Stimulated activated CD4-positive, alpha-beta T cell treated with anti-CD3 and anti-CD28 coated beads, TNF-alpha, amount 100 ng/mL, for 4 hours (primary cell): ENCODE results near the gene ANG.
"Not testable (repeated sequence)": the region's sequence is repeated elsewhere in the genome, so short reads cannot be mapped to it uniquely, and the experiment has no call there.

Experiments
- DNase-seq, 3 experiments: peaks; one replicate each; pipeline ENCODE4 v3.0.0-alpha.2; 2020; ENCODE audit warnings: low read depth in 3 of 3

ANG gene

DNA sequence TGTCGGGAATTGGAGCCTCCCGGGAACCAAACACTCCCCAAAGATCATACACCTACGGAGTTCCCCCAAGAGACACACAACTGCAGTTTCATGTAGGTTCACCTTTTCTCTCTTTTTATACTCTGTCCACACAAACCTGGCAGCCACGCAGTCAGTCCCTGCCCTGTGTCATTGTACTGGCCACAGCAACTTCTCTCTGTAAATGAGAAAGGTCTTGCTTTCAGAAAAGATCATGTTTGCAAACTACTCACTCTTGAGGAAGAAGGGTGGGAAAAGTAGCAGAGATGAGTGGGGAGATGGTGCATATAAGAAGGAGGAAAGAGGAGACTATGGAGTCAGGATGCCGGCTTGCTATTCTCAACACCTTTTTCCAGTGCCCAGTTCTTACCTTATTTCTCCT, 10.4 kb downstream of the ANG start:
- DNase-seq = no peak

DNA sequence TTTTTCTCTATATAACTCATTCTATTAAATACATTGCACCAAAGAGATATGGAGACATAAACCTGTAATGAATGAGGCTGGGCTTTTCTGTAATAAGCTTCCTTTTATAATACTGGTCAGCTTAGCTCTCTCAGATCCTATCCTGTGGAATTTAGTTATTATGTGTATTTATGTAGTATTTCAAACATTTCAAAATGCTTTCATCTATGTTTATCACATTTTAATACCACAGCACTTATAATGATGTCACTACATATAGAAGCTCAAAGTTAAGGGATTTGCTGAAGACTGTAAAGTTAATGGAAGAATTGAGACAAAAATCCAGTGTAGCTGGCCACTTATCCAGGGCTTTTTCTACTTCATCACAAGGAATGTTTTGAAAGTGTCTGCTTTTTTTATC, 11.4 kb downstream of the ANG start:
- no peak for DNase-seq

DNA sequence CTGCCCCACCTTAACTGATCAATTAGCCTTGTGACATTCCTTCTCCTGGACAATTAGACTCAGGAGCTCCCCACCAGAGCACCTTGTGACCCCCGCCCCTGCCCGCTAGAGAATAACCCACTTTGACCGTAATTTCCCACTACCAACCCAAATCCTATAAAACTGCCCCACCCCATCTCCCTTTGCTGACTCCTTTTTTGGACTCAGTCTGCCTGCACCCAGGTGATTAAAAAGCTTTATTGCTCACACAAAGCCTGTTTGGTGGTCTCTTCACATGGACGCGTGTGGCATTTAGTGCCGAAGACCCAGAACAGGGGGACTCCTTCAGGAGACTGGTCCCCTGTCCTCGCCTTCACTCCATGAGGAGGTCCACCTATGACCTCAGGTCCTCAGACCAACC, 12.4 kb downstream of the ANG start:
- DNase-seq = not testable (repeated sequence)

DNA sequence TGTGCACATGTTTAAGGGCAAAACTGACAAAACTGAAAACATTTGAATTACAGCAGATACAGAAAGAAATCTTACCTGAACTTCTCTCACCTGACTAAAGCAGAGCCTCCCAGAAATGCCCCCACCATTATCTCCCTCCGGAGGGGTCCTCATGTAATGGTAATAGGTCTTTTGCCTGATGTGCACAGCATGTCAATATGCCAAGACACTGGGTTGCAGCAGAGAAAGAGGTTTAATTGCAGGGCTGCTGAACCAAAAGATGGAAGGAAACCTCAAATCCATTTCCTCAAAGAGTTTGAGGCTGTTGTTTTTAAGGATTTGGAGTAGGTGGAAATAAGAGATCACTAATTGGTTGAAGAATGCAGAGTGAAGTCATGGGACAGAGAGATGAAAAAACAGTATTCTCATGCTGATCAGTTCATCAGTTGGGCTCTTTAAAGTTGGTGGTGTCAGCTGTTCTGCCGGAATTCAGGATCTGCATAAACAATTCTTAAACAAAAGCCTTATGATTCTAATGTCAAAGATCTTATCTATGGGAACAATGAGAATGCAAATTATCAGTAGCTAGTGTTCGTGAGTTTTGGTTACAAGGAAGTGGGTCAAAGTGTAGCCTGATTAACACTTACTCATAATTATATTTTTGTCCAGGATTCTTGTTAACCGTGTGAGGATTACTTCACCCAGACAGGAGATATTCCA, 18.2 kb downstream of the ANG start:
- no peak for DNase-seq

DNA sequence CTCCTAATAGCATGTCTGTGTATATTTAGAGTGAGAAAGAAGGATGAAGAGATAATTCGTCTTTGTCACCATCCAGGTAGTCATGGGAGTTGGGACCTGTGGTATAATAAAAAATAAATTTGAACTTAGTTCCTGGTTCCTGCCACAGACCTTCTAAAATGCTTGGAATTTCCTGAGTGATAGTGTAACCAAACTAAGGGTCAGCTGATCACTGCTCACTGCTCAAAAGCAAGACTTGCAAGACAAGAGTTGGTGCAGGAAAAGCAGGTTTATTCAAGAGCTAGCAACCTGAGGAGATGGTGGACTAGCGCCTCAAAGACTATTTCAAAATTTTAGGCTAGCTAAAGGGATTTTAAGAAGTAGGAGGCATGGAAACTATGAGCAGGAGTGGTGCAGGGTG, 19.1 kb downstream of the ANG start:
- no peak for DNase-seq

DNA sequence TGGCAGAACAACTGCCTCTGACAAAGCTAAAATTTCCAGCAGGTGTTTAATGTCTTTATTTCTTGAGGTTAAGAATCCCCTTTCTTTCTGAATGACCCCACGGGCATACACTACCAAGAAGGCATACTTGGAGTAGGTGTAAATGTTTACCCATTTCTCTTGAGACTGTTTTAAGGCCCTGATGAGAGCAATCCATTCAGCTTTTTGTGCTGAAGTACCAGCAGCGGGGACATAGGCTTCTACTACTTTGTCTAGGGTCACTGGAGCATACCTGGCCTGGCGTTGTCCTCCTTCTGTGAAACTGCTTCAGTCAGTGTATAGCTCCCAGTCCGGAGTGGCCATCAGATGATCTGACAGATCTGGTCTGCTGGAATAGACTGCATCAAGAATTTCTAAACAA, 22.7 kb downstream of the ANG start:
- no peak for DNase-seq

DNA sequence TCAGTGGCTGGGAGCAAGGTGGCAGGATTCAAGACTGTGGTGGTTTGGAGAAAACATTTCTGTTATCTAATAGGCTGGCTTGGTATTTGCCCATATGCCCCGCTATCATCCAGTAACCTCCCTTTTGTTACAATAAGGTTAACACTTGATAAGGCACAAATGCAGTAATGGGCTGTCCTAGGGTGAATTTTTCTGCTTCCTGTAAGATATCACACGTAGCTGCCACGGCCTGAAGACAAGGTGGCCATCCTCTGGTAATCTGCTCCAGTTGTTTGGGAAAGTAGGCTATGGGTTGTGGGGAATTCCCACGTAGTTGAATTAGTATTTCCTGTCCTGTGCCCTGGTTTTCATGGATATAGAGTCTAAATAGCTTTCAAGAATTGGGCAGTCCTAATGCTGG, 23.1 kb downstream of the ANG start:
- DNase-seq = no peak

DNA sequence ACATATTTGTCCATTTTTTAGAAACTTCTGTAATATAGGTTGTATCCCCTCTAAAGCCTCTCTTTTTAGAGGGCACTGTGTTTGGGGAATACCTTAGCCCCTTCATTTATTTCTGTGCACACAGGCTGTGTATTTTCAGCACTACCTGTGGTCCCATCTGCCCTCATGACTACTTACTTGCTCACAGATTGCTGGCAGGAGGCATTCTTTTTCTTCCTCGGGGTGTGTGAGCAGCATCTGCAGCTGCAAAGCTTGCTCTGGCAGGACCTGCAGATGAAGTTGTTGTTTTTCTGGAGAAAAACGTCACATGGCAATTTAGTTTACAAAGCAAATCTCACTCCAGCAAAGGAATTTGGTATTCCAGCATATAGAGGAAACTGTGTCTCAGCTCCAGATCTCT, 24.3 kb downstream of the ANG start:
- no peak for DNase-seq

DNA sequence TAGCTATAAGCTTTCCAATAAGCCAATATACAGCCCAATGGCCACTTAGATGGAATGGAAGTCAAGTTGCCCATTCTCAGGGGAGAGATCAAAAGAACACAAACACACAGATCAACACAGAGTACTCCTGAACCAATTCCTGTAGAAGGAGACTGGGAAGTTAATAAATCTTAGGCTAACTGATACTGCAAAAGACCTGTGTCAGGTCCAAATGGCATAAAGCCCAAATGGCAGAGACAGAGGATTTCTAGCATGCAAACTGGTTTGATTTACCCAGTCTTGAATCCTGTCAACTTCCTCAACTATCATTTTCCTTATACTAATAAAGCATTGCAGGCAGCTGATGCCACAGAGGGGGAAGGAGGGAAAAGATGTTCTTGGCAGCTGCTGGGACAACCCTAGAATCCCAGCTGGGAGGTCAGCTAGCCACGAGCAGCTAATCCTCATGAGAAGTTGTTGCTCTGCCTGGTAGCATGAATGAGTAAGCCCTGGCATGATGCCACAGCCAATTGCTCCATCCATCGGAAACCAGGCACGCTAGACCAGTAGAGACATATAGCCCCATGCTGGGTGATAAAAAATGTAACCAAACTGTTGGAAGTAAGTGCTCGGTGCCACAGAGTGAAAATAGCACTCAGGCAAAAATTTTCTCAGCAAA, 26.2 kb downstream of the ANG start:
- DNase-seq = no peak

DNA sequence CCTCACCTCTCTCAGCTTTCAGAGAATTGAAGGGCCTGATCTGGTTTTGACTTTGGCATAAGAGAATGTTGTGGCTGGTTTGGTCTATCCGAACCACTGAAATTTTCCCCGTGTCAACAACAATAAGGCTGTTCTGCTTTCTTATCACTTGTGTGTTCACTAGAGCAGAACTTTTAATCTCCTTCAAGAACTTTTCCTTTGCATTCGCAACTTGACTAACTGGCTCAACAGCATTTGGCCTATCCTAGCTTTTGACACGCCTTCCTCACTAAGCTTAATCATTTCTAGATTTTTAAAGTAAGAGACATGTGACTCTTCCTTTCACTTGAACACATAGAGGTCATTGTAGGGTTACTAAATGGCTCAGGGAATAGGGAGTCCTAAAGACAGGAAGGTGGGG, 31.2 kb downstream of the ANG start:
- no peak for DNase-seq

DNA sequence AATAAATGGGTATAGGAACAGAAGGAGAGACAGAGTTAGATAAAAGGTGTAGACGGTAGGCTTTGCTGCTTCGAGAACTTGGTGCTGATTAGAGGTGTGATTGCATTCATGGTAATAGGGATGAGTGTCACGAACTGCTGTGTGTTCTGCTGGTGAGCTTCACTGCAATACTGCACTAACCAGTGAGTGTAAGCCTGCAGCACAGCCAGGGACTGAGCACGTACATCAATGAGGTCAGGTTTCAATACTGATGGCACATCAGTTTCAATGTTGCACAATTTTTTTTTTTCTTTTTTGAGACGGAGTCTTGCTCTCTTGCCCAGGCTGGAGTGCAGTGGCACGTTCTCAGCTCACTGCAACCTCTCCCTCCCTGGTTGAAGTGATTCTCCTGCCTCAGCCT, 32.2 kb downstream of the ANG start:
- DNase-seq = no peak

DNA sequence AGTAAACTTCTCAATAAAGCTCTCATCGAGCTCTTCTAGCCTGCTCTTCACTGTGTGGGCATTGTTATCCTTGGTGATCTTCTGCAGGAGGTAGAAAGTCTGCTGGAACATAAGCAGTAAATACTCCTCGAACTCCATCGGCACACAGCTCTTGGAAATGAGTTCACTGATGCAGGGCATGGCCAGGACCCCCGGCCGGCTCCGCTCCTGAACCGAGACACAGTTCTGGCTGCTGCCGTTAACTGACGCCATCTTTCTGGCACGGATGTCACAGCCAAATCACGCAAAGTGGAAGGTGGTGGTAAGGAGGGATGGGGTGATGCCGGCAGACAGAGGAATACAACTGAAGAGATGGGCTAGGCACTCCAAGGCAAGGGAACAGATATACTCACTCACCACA, 33.5 kb downstream of the ANG start:
- DNase-seq = no peak

DNA sequence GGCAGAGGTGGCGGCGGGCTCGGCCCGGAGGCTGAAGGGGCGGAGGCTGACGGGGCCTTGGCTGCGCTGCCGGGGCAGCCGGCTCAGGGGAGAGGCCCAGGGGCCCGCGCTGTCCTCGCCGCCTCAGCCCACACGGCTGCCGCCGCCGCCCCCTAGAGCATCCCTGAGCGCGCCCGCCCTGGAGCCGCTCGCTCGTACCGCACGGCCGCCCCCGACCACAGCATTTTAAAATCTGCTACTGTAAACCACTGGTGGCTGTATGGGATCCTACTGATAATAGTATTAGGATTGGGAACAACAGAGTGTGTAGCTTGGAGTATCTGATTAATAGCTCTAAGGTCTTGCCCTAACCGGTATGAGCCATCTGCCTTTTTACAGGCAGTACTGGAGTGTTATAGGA, 34.9 kb downstream of the ANG start:
- DNase-seq = no peak

DNA sequence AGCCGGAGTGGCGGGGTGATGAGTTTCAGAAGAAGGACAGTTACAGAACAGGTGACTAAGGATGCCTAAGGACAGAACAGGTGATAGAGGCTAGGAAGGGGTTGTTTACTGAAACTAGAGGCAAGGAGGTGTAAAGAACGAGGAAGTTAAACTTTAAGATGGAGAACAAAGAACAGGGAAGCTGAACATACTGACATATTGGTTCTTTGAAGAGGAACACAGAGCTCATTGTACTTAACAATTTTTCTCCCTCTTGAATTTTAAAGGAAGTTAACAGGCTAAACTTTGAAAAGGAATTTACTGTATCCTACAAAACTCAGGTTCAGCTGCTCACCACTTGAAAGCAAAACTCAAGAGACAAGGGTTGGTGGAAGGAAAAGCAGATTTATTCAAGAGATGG, 37.6 kb downstream of the ANG start:
- not testable (repeated sequence) for DNase-seq

DNA sequence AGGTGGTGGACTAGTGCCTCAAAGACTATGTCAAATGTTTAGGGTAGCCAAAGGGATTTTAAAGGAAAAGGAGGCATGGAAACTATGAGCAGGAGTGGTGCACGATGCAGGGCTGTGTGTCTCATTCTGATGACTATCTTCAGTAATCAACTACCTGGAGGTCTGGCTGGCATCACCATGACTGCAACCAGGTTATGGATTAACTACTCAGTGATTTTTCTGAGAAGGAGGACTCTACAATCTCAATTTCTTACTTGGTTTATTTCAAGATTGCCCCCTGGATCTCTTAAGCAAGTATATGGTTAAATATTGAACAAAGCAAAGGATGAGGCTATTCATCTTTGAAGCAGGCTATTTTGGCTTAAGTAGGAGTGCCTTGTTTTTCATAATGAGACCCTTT, 38.0 kb downstream of the ANG start:
- DNase-seq = no peak

DNA sequence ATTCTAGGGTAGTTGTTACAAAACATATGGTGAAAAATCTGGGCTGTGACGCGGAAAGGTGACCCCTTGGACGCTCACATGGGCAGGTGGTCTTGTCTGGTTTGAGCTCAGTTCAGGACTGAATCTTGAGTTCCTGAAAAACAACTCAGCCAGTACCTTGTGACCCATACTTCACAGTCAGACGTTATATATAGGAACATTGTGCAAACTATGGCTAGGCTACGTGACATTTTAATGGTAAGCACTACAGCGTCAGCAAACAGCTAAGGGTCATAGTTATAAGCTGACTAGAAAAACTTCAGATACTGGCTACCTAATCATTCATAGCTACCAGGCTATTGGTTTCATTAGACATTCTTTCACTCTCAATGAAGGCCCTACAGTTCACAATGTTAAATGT, 42.3 kb downstream of the ANG start:
- DNase-seq = no peak

DNA sequence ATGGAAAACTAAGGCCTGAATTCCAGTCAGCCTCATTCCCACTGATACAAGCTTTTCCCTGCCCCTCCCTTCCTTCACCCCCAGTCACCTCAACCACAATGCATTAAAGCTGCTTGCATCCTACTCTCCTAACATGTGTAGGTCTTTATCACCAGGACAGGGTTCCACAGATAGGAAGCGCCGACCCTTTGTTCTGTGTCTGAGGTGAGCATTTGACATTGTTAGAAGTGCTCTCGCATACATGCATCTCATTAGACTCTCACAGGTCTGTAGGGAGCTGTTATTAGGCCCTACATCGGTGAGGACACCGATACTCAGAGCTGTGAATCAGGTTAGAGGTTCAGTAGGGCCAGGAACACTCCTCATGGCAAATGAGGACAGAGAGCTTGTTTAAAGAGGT, 43.9 kb downstream of the ANG start:
- DNase-seq = no peak

DNA sequence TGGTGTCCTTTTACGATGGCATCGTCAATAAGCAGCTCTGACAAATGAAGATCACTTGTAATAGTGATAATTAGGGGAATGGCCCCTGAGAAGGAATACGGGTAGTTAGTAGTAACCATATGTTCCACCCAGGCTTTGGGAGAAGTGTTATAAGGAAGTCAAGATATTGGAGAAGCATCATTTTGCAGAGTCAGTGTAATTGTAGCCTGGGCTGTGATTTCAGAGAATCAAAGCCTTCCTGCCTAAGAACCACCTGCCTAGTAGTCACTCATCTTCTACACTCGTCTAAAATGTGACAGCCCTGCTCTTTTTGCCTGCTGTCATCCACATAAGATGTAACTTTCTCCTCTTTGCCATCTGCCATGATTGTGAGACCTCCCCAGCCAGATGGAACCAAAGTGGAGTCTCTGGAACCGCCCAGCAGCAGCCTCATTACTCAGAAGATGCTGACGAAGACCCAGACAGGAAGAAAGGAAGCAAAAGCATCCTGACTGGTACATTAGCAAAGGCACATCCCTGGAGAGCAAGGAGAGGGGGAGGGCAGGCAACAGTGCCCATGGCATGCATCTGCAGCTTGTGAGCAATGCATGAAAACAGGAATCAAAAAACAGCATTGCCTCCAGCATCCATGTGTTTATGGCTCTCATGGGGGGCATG, 44.5 kb downstream of the ANG start:
- no peak for DNase-seq

DNA sequence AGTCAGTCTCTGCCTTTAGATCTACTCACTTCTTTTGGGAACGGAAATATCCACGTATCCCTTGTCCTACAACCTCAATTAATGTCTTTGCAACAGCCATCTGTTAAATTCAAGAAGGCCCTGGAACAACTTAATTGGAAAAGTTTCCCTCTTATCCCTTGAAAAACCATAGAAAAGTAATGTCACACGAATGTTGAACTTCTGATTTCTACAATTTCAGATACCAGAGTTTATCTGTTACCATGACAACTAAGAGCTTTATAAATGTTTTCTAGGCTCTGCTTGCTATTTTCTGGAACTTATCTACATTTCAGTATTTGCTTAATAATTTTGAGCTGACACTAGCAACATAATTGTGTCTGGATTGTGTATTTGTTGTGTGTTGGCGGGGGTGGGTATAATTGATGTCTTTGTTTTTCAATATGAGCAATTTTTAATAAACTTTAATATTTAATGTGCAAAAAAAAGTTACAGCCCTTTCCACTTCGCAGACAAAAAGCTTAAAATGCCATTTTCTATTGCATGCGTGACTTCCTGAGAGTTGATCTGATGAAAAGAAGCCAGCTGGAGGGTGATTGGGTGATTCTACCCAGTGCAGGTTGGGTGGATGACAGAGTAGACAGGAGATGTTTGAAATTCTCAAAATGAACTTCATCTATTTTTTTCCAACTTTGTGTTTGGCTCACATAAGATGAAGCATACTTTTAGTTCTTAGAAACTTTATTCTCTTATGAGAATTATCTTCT, 45.3 kb downstream of the ANG start:
- DNase-seq = no peak

DNA sequence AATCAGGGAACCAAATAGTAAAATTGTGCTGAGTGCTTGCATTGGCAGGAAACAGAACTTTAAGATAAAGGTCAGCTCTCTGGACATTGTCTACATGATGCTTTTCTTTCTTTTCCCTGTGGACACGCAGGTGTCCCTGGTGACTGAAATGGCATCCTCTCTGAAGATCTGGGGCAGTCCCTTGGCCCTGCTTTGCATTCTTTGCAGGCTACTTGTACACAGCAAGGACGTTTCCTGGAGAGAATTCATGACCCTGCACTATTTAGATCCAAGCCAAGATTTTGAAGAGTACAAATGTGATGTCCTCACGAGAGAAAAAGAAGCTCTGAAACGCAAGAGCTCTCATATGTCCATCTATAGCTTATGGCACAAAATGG, 45.9 kb downstream of the ANG start:
- no peak for DNase-seq

DNA sequence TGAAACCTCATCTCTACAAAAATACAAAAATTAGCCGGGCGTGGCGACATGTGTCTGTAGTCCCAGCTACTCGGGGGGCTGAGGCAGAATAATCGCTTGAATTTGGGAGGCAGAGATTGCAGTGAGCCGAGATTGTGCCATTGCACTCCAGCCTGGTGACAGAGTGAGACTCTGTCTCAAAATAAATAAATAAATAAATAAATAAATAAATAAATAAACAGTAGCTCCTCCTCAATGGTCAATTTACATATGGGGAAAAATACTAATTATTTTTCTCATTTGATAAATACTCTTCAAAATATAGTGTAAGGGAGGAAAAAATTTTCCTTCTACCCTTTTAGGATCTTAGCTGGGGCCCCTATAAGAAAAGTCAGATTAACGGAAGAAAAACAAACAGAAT, 49.7 kb downstream of the ANG start:
- not testable (repeated sequence) for DNase-seq

DNA sequence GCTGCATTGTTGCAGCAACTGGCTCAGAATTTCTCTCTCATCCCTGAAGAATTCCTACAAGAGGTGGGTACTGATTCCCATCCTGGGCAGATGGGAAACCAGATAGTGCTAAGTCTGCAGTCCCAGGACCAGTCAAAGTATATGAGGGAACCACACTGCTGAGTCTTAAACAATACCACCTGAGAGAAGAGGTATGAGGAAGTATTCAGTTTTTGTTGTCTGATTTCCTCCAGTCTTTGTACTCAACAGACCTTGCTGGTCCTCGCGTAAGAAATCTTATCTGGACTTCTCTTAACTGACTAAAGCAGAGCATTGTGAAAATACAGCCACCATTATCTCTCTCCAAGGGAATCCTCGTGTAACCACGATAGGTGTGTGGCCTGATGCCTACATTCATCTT, 53.6 kb downstream of the ANG start:
- no peak for DNase-seq

DNA sequence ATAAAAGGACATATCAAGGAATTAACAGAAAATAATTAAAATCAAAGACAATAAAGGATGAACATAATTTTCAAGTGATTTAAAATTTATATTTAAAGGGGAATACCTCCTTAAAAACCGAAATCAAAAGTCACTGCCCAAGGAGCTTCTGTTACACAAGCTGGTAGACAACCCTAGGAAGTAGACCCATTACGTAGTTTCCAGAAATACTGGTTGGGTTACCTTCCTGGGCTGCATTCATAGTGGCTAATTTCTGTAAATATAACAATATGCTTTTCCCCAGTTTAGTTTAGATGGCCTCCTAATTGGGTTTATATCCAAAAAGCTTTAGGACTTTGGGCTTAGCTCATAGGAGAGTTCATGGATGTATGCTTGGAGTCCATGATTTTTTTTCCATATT, 55.0 kb downstream of the ANG start:
- DNase-seq = no peak
